Measurements from ENCODE around the gene WWOX. TPM values are rescaled to one million over a fixed set of nuclear protein-coding genes. Genes with fewer than 3 reads are reported as not detected.

The WWOX gene
- total and polyA plus RNA-seq, 2 of the 13 experiments (the other 11 are each of a cell fraction or from before 2014, with no cell fraction given) = 9.1 to 37.4 TPM

DNA sequence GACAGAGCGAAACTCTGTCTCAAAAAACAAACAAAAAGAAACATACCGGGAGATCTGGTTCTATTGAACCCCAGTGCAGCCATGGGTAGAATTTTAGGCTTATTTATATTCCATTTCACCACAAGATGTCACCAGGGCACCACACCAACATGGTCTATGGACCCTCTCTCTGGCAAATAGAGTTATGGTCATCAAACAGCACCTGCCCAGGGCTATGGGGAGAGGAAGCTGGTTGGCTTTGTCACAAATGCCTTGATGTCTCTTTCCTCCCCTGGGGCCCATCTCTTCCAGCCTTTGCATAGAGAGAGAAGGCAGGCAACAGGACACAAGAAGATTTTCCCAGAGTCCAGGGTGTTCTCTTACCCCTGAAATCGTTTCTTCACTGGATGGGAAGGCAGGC lies 128.4 kb downstream of the WWOX start (continued):
- no peak for TF ChIP-seq ZNF841 (CRISPR knock-in tag; IDR thresholded peaks at IDR 0.05; ENCODE audit: borderline replicate concordance)
- TF ChIP-seq, protein P1, sequence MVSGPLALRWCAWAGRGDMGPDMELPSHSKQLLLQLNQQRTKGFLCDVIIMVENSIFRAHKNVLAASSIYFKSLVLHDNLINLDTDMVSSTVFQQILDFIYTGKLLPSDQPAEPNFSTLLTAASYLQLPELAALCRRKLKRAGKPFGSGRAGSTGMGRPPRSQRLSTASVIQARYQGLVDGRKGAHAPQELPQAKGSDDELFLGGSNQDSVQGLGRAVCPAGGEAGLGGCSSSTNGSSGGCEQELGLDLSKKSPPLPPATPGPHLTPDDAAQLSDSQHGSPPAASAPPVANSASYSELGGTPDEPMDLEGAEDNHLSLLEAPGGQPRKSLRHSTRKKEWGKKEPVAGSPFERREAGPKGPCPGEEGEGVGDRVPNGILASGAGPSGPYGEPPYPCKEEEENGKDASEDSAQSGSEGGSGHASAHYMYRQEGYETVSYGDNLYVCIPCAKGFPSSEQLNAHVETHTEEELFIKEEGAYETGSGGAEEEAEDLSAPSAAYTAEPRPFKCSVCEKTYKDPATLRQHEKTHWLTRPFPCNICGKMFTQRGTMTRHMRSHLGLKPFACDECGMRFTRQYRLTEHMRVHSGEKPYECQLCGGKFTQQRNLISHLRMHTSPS (CRISPR knock-in tag; IDR thresholded peaks at IDR 0.05; ENCODE audit: low read depth) = no peak
- TF ChIP-seq SP1 (IDR thresholded peaks at IDR 0.05) = no peak
- no peak for TF ChIP-seq SP1 (CRISPR knock-in tag; IDR thresholded peaks at IDR 0.05)
- TF ChIP-seq STAT5B (CRISPR knock-in tag; IDR thresholded peaks at IDR 0.05) = no peak
- TF ChIP-seq KLF12 (CRISPR knock-in tag; IDR thresholded peaks at IDR 0.05; ENCODE audit: borderline replicate concordance) = no peak
- no peak for TF ChIP-seq PHF8 (CRISPR knock-in tag; IDR thresholded peaks at IDR 0.05)
- no peak for TF ChIP-seq FOXP1 (IDR thresholded peaks at IDR 0.05)
- TF ChIP-seq FOXP1 (CRISPR knock-in tag; IDR thresholded peaks at IDR 0.05) = no peak
- no peak for TF ChIP-seq RNF2 (conservative IDR thresholded peaks at IDR 0.05; ENCODE audit: low read depth)
- TF ChIP-seq, protein P2, sequence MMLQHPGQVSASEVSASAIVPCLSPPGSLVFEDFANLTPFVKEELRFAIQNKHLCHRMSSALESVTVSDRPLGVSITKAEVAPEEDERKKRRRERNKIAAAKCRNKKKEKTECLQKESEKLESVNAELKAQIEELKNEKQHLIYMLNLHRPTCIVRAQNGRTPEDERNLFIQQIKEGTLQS (CRISPR knock-in tag; IDR thresholded peaks at IDR 0.05) = no peak
- no peak for TF ChIP-seq ZBTB21 (CRISPR knock-in tag; IDR thresholded peaks at IDR 0.05)
- no peak for TF ChIP-seq ZNF274 (CRISPR knock-in tag; IDR thresholded peaks at IDR 0.05)
- TF ChIP-seq ZNF709 (CRISPR knock-in tag; IDR thresholded peaks at IDR 0.05) = no peak
- no peak for TF ChIP-seq CENPT (CRISPR knock-in tag; IDR thresholded peaks at IDR 0.05; ENCODE audit: low read depth)
- TF ChIP-seq NR2F6 (IDR thresholded peaks at IDR 0.05) = no peak
- no peak for TF ChIP-seq NR2F6 (CRISPR knock-in tag; IDR thresholded peaks at IDR 0.05)
- no peak for TF ChIP-seq MED8 (CRISPR knock-in tag; IDR thresholded peaks at IDR 0.05; ENCODE audit: insufficient replicate concordance)
- TF ChIP-seq, protein P3, sequence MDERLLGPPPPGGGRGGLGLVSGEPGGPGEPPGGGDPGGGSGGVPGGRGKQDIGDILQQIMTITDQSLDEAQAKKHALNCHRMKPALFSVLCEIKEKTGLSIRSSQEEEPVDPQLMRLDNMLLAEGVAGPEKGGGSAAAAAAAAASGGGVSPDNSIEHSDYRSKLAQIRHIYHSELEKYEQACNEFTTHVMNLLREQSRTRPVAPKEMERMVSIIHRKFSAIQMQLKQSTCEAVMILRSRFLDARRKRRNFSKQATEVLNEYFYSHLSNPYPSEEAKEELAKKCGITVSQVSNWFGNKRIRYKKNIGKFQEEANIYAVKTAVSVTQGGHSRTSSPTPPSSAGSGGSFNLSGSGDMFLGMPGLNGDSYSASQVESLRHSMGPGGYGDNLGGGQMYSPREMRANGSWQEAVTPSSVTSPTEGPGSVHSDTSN (CRISPR knock-in tag; IDR thresholded peaks at IDR 0.05) = no peak
- no peak for TF ChIP-seq ZNF607 (CRISPR knock-in tag; IDR thresholded peaks at IDR 0.05; ENCODE audit: borderline replicate concordance)
- no peak for TF ChIP-seq HOXD1 (CRISPR knock-in tag; IDR thresholded peaks at IDR 0.05)
- TF ChIP-seq SMARCC2 (IDR thresholded peaks at IDR 0.05) = no peak
- no peak for TF ChIP-seq RELA (CRISPR knock-in tag; IDR thresholded peaks at IDR 0.05)
- no peak for TF ChIP-seq KDM1A (CRISPR knock-in tag; IDR thresholded peaks at IDR 0.05)
- peak; percentile 37; the same call in 1 of the 2 replicates for TF ChIP-seq POGZ (CRISPR knock-in tag; IDR thresholded peaks at IDR 0.05)
- TF ChIP-seq ATF7 (IDR thresholded peaks at IDR 0.05) = no peak
- no peak for TF ChIP-seq ATF7 (CRISPR knock-in tag; IDR thresholded peaks at IDR 0.05)
- TF ChIP-seq ISL2 (CRISPR knock-in tag; IDR thresholded peaks at IDR 0.05) = no peak
- no peak for TF ChIP-seq ZNF496 (CRISPR knock-in tag; IDR thresholded peaks at IDR 0.05; ENCODE audit: insufficient replicate concordance)
- no peak for TF ChIP-seq AKAP8 (CRISPR knock-in tag; IDR thresholded peaks at IDR 0.05)
- TF ChIP-seq RAD21 (CRISPR knock-in tag; IDR thresholded peaks at IDR 0.05) = peak; percentile 86
- no peak for TF ChIP-seq NFE2L1 (CRISPR knock-in tag; IDR thresholded peaks at IDR 0.05; ENCODE audit: borderline replicate concordance)
